HepG2 (cell line): Measurements from ENCODE around the gene PLK3. TPM values are rescaled to one million over a fixed set of nuclear protein-coding genes. Genes with fewer than 3 reads are reported as not detected.

Source experiments
- ATAC-seq: fragments of 200-7000 bp; cut with Tn5 transposase; 3 replicates; pipeline ENCODE4 v1.9.1; 2020; ENCODE audit warnings: mild to moderate bottlenecking, moderate library complexity
- BruUV-seq: library from RNA; stranded (reverse); fragments of 400-500 nt; replicated peaks from 2 replicates; lab custom pipeline; 2021; lab: Mats Ljungman, UMichigan
- CTCF ChIA-PET: fragments of 300-600 bp; formaldehyde crosslinking; extraction: SDS; loops from one replicate; lab custom pipeline; 2021; ENCODE audit warnings: low total read pairs, inconsistent platforms, low intra/inter-chr PET ratio; lab: Yijun Ruan, JAX
- POLR2A ChIA-PET: fragments of 350-600 bp; sonication (Branson Sonifier 250); formaldehyde crosslinking; loops from one replicate; lab custom pipeline; 2020; ENCODE audit warnings: antibody characterized with exemption, inconsistent platforms; lab: Yijun Ruan, JAX
- DNase-seq: peaks from one replicate; pipeline ENCODE4 v3.0.0-alpha.2; 2015; ENCODE audit warnings: low spot score
- FAIRE-seq: peaks from 3 replicates; lab custom pipeline; 2011; peaks lifted over from hg19 to GRCh38; lab: Jason Lieb, UNC
- H2AFZ ChIP-seq: one replicate; pipeline ENCODE4 v1.6.1; 2011; ENCODE audit warnings: low read length, inconsistent platforms
- H3K27ac ChIP-seq: fragments of 300-600 bp; 3 replicates; pipeline ENCODE4 v1.8.0; 2011; ENCODE audit warnings: mixed run types, mild to moderate bottlenecking, mixed read lengths, low read length, inconsistent platforms; ENCODE audit not compliant: insufficient read depth; ENCODE audit errors: extremely low read length
- H3K27me3 ChIP-seq, 2 experiments: fragments of 200-600 bp in 1 of 2; 2 replicates in 1 of 2; 3 replicates in 1 of 2; pipeline versions ENCODE4 v1.6.0 to v1.8.0; 2011; ENCODE audit warnings: low read length in 2 of 2, mild to moderate bottlenecking in 2 of 2, moderate library complexity in 2 of 2, inconsistent platforms in 1 of 2; ENCODE audit not compliant: insufficient read depth in 2 of 2, control insufficient read depth in 1 of 2
- H3K36me3 ChIP-seq, 2 experiments: fragments of 200-600 bp in 1 of 2; replicated peaks in 1 of 2; 2 replicates in 1 of 2; 3 replicates in 1 of 2; pipeline versions ENCODE4 v1.5.1 to v1.8.0; 2011; ENCODE audit warnings: low read length in 2 of 2, inconsistent platforms in 1 of 2; ENCODE audit not compliant: insufficient read depth in 2 of 2, control insufficient read depth in 1 of 2
- H3K4me1 ChIP-seq: 2 replicates; pipeline ENCODE4 v1.5.1; 2012; ENCODE audit warnings: low read length, inconsistent platforms; ENCODE audit not compliant: insufficient read depth
- H3K4me2 ChIP-seq: 2 replicates; pipeline ENCODE4 v1.6.0; 2011; ENCODE audit warnings: low read depth, low read length, inconsistent platforms
- H3K4me3 ChIP-seq, 3 experiments: fragments of 200-600 bp in 1 of 3; sonication (generic), shearing (Covaris generic) in 1 of 3; replicated peaks in 1 of 3; 2 replicates each; pipeline ENCODE4 v1.5.1; 2011 to 2016; ENCODE audit warnings: low read length in 3 of 3, inconsistent platforms in 2 of 3, low read depth in 2 of 3, mild to moderate bottlenecking in 2 of 3, control low read depth in 1 of 3, mixed read lengths in 1 of 3; ENCODE audit not compliant: insufficient read depth in 1 of 3
- H3K79me2 ChIP-seq: one replicate; pipeline ENCODE4 v1.6.1; 2011; ENCODE audit warnings: low read length, inconsistent platforms; ENCODE audit not compliant: insufficient read depth
- H3K9ac ChIP-seq: 2 replicates; pipeline ENCODE4 v1.6.0; 2011; ENCODE audit warnings: mild to moderate bottlenecking, low read depth, low read length, inconsistent platforms; ENCODE audit not compliant: insufficient read depth
- H3K9me3 ChIP-seq: 2 replicates; pipeline ENCODE4 v1.5.1; 2012; ENCODE audit warnings: mild to moderate bottlenecking, low read length
- H4K20me1 ChIP-seq: 2 replicates; pipeline ENCODE4 v1.6.0; 2011; ENCODE audit warnings: inconsistent platforms, mild to moderate bottlenecking, low read length, moderate library complexity; ENCODE audit not compliant: insufficient read depth
- CBX5 ChIP-seq: sonication (generic); formaldehyde crosslinking; IDR thresholded peaks from 2 replicates; pipeline ENCODE4 v1.4.0; 2020; ENCODE audit warnings: missing genetic modification reagents, borderline replicate concordance
- ETV6 ChIP-seq: sonication (generic); formaldehyde crosslinking; conservative IDR thresholded peaks from 2 replicates; pipeline ENCODE4 v1.4.0; 2020; ENCODE audit warnings: missing genetic modification reagents
- HNRNPL ChIP-seq: fragments of 200-400 bp; formaldehyde crosslinking; IDR thresholded peaks from 2 replicates; pipeline ENCODE4 v1.6.1; 2017; ENCODE audit warnings: mild to moderate bottlenecking, low read depth, low read length
- KMT2B ChIP-seq: IDR thresholded peaks from 2 replicates; pipeline ENCODE4 v1.6.1; 2016; ENCODE audit warnings: missing genetic modification reagents, missing compliant biosample characterization
- MED13 ChIP-seq: sonication (generic); formaldehyde crosslinking; IDR thresholded peaks from 2 replicates; pipeline ENCODE4 v1.5.0; 2020; ENCODE audit warnings: missing genetic modification reagents
- NPAS2 ChIP-seq: sonication (generic); formaldehyde crosslinking; IDR thresholded peaks from 2 replicates; pipeline ENCODE4 v1.8.0; 2022; ENCODE audit warnings: mild to moderate bottlenecking, missing genetic modification reagents, borderline replicate concordance
- SMC3 ChIP-seq: IDR thresholded peaks from 2 replicates; pipeline ENCODE4 v1.6.1; 2011; ENCODE audit warnings: low read length, improper control_type of control experiment
- SSRP1 ChIP-seq: IDR thresholded peaks from 2 replicates; pipeline ENCODE4 v1.6.1; 2016; ENCODE audit warnings: control low read depth
- ZFP82 ChIP-seq: sonication (generic); formaldehyde crosslinking; IDR thresholded peaks from 2 replicates; pipeline ENCODE4 v1.5.1; 2020; ENCODE audit warnings: mild to moderate bottlenecking, missing genetic modification reagents, borderline replicate concordance
- ZNF121 ChIP-seq: sonication (generic); formaldehyde crosslinking; IDR thresholded peaks from 2 replicates; pipeline ENCODE4 v1.5.0; 2020; ENCODE audit warnings: mild to moderate bottlenecking, missing genetic modification reagents
- ZNF24 ChIP-seq: fragments of 450-650 bp; IDR thresholded peaks from 2 replicates; pipeline ENCODE4 v1.6.1; 2017; ENCODE audit warnings: antibody characterized with exemption, mild to moderate bottlenecking
- ZNF256 ChIP-seq: sonication (generic); formaldehyde crosslinking; conservative IDR thresholded peaks from 2 replicates; pipeline ENCODE4 v1.4.0; 2020; ENCODE audit warnings: missing genetic modification reagents
- ZNF501 ChIP-seq: sonication (generic); formaldehyde crosslinking; IDR thresholded peaks from 2 replicates; pipeline ENCODE4 v1.5.1; 2020; ENCODE audit warnings: mild to moderate bottlenecking, moderate library complexity, missing genetic modification reagents
- ZNF563 ChIP-seq: sonication (generic); formaldehyde crosslinking; IDR thresholded peaks from 2 replicates; pipeline ENCODE4 v1.8.0; 2022; ENCODE audit warnings: mild to moderate bottlenecking, moderate library complexity, missing genetic modification reagents
- ZNF674 ChIP-seq: sonication (generic); formaldehyde crosslinking; IDR thresholded peaks from 2 replicates; pipeline ENCODE4 v1.5.0; 2020; ENCODE audit warnings: low read depth, mild to moderate bottlenecking, missing genetic modification reagents
- ZNF775 ChIP-seq: sonication (generic); formaldehyde crosslinking; IDR thresholded peaks from 2 replicates; pipeline ENCODE4 v1.4.0; 2020; ENCODE audit warnings: missing genetic modification reagents, mild to moderate bottlenecking, moderate library complexity, borderline replicate concordance
- ZNF781 ChIP-seq: sonication (generic); formaldehyde crosslinking; IDR thresholded peaks from 2 replicates; pipeline ENCODE4 v1.5.1; 2020; ENCODE audit warnings: borderline replicate concordance, mild to moderate bottlenecking, missing genetic modification reagents; ENCODE audit errors: not compliant biosample characterization
- ZSCAN29 ChIP-seq: sonication (generic); formaldehyde crosslinking; conservative IDR thresholded peaks from 2 replicates; pipeline ENCODE4 v1.4.0; 2020; ENCODE audit warnings: mild to moderate bottlenecking, missing genetic modification reagents
- WGBS: methylation state at CpG from one replicate; pipeline ENCODE4 v1.1.6; 2017; ENCODE audit warnings: low lambda C conversion rate; 5-methylcytosine and 5-hydroxymethylcytosine counted together
- in situ Hi-C: cut with HindIII; loops from 2 replicates; pipeline ENCODE4 v1.10.0; 2017; ENCODE audit warnings: low pct_unique_long_range_greater_than_20kb; ENCODE audit not compliant: extremely low pct_ligation_motif_present
- intact Hi-C: fragments of 100-400 bp; cut with micrococcal nuclease; formaldehyde crosslinking; loops from one replicate; pipeline ENCODE4 v1.10.0; 2022; ENCODE audit not compliant: unreplicated experiment
- polyA plus RNA-seq, 8 experiments: library from polyadenylated mRNA; depleted of rRNA in 3 of 8; stranded (reverse) in 7 of 8; unstranded in 1 of 8; fragments of >200 nt; fragmentation: Illumina TruSeq in 4 of 8; extraction: Trizol in 4 of 8; gene quantifications; 2 replicates each; pipeline versions ENCODE4 v1.2.1 to v1.2.3, GENCODE V29; 2011 to 2016; ENCODE audit warnings: low read depth in 4 of 8, missing spikeins in 1 of 8, mixed read lengths in 1 of 8; ENCODE audit not compliant: insufficient read depth in 1 of 8
- total RNA-seq, 5 experiments: library from RNA; depleted of rRNA; stranded (reverse); fragments of >200 nt; fragmentation: Illumina TruSeq; extraction: Trizol; gene quantifications; 2 replicates each; pipeline ENCODE4 v1.2.3, GENCODE V29; 2016; ENCODE audit warnings: low read depth in 1 of 5
- TF ChIP-seq, protein P1 (sequence below): sonication (generic); formaldehyde crosslinking; IDR thresholded peaks from 2 replicates; pipeline ENCODE4 v1.4.0; 2020; ENCODE audit warnings: mild to moderate bottlenecking, missing genetic modification reagents, borderline replicate concordance
- TF ChIP-seq, protein P2 (sequence below): sonication (generic); formaldehyde crosslinking; conservative IDR thresholded peaks from 2 replicates; pipeline ENCODE4 v1.8.0; 2022; ENCODE audit warnings: low read depth, missing genetic modification reagents

Gene PLK3
- total and polyA plus RNA-seq, 2 of the 13 experiments (the other 11 are each of a cell fraction or from before 2014, with no cell fraction given): 9.8 to 16.9 TPM

DNA sequence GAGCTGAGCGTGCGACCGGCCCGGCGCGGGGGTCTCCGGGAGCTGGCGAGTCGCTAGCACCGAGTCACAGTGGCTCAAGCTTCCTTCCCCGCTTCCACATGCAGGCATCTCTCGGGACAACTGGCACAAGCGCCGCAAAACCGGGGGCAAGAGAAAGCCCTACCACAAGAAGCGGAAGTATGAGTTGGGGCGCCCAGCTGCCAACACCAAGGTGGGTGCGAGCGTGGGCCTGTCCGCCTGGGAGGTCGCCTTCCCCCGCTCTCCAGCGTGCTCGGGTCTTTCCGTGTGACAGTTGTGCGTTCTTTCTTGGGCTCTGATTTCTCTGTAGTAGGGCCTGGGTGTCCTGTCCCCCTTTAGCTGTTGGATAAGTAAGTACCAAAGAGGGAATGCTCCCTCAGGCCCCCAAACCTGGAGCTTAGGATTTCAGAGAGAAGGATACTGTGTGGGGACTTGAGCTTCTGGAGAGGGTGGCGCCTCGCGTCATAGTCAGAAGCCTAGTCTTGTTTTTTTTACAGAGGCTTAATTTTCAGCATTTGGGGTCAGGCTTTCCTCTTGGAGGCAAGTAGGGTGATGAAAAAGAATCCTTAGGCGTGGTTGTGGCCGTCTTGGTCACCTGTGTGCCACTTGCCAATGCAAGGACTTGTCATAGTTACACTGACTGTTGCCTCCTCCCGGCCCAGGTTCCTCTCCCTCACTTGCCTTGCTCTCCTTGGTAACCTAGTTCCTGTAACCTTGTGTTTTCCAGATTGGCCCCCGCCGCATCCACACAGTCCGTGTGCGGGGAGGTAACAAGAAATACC, 24.0 kb upstream of the PLK3 start (continued):
- TF ChIP-seq, protein P1, sequence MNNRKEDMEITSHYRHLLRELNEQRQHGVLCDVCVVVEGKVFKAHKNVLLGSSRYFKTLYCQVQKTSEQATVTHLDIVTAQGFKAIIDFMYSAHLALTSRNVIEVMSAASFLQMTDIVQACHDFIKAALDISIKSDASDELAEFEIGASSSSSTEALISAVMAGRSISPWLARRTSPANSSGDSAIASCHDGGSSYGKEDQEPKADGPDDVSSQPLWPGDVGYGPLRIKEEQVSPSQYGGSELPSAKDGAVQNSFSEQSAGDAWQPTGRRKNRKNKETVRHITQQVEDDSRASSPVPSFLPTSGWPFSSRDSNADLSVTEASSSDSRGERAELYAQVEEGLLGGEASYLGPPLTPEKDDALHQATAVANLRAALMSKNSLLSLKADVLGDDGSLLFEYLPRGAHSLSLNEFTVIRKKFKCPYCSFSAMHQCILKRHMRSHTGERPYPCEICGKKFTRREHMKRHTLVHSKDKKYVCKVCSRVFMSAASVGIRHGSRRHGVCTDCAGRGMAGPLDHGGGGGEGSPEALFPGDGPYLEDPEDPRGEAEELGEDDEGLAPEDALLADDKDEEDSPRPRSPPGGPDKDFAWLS: 0 out of 2 replicates have a peak, but pooled peaks have one; percentile 74
- TF ChIP-seq ZSCAN29 (CRISPR knock-in tag): 0 out of 2 replicates have a peak, but pooled peaks have one; percentile 10

- Histone ChIP-seq H3K4me3 (peak overlapping the region; percentile 84 to 97 (median 96)), H3K27ac (peak overlapping the region; percentile 81), H3K4me2 (peak overlapping the region; percentile 95), H3K79me2 (peaks cover 35% of the 10 kb centered on the region), H3K9me3 (no peaks in the 10 kb centered on the region), H3K27me3 (no peaks in the 10 kb centered on the region; a peak in 1 of 5 replicates), H3K36me3 (peaks cover 12 to 24% of the 10 kb centered on the region in 2 experiments), H3K4me1 (peaks cover 30% of the 10 kb centered on the region), H4K20me1 (peaks cover 36% of the 10 kb centered on the region), H2AFZ (no peak overlapping the region), H3K9ac (peak overlapping the region; percentile 91)
- no TSS peak for BruUV-seq
- DNase-seq: no peak
- ChIA-PET CTCF (no interaction called here), POLR2A (interaction anchor here (1.1 to 4.0 kb wide), 15 partner anchors 7 to 774 kb away, joined by 3 to 47 read pairs (median 16); partner anchors contain the start of genes AKR1A1, BEST4, BTBD19 and DYNLT4)
- intact Hi-C loops: no loop called here
- no peak for ATAC-seq
- in situ Hi-C loops: no loop called here
- FAIRE-seq: no peak
- WGBS: 16% methylated on average over 12 of the region's 12 CpGs
- TF ChIP-seq ZNF563: no peak
- no peak for TF ChIP-seq NPAS2 (CRISPR knock-in tag)
- TF ChIP-seq ZNF674 (CRISPR knock-in tag): no peak
- no peak for TF ChIP-seq MED13 (CRISPR knock-in tag)
- TF ChIP-seq ZNF781 (CRISPR knock-in tag): no peak
- TF ChIP-seq HNRNPL: no peak
- no peak for TF ChIP-seq ZFP82 (CRISPR knock-in tag)
- TF ChIP-seq ZNF24: no peak
- TF ChIP-seq ZNF775 (CRISPR knock-in tag): no peak
- TF ChIP-seq CBX5 (CRISPR knock-in tag): no peak
- TF ChIP-seq ZNF501 (CRISPR knock-in tag): no peak
- TF ChIP-seq SMC3: no peak
- TF ChIP-seq ETV6: 0 out of 2 replicates have a peak, but pooled peaks have one; percentile 44
- TF ChIP-seq ZNF121: no peak
- TF ChIP-seq, protein P2, sequence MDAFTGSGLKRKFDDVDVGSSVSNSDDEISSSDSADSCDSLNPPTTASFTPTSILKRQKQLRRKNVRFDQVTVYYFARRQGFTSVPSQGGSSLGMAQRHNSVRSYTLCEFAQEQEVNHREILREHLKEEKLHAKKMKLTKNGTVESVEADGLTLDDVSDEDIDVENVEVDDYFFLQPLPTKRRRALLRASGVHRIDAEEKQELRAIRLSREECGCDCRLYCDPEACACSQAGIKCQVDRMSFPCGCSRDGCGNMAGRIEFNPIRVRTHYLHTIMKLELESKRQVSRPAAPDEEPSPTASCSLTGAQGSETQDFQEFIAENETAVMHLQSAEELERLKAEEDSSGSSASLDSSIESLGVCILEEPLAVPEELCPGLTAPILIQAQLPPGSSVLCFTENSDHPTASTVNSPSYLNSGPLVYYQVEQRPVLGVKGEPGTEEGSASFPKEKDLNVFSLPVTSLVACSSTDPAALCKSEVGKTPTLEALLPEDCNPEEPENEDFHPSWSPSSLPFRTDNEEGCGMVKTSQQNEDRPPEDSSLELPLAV: no peak
- 0 out of 2 replicates have a peak, but pooled peaks have one; percentile 5 for TF ChIP-seq SSRP1 (CRISPR knock-in tag)
- TF ChIP-seq KMT2B: no peak
- no peak for TF ChIP-seq ZNF256 (CRISPR knock-in tag)
These were observed 23.5 kb upstream of the PLK3 start for GRCh38 chr1:44776730-44777068.
